ENCODE results near the gene SMIM32.

Gene SMIM32

GRCh38 chr5:136185974-136186665 lies 6.8 kb downstream of the SMIM32 start:
- no peak for DNase-seq

- no peak for DNase-seq
Measured at GRCh38 chr5:136182618-136183017, 10.3 kb downstream of the SMIM32 start.

- peak; percentile 70 for DNase-seq
Measured at GRCh38 chr5:136174021-136174659, 18.8 kb downstream of the SMIM32 start.

GRCh38 chr5:136169218-136169617 lies 23.7 kb downstream of the SMIM32 start:
- no peak for DNase-seq

- DNase-seq: no peak
Measured at GRCh38 chr5:136166909-136167308, 26.1 kb downstream of the SMIM32 start.

GRCh38 chr5:136164226-136164625 lies 28.7 kb downstream of the SMIM32 start:
- DNase-seq: no peak

GRCh38 chr5:136162008-136162407 lies 31.0 kb downstream of the SMIM32 start:
- DNase-seq: no peak

GRCh38 chr5:136159457-136159856 lies 33.5 kb downstream of the SMIM32 start:
- no peak for DNase-seq

GRCh38 chr5:136157514-136157913 lies 35.4 kb downstream of the SMIM32 start:
- DNase-seq: no peak

GRCh38 chr5:136155761-136156160 lies 37.2 kb downstream of the SMIM32 start:
- no peak for DNase-seq

- no peak for DNase-seq
Measured at GRCh38 chr5:136155078-136155477, 37.9 kb downstream of the SMIM32 start.

- DNase-seq: no peak
Measured at GRCh38 chr5:136153581-136154236, 39.3 kb downstream of the SMIM32 start.

GRCh38 chr5:136149891-136150290 lies 43.1 kb downstream of the SMIM32 start:
- no peak for DNase-seq

- no peak for DNase-seq
Measured at GRCh38 chr5:136147632-136148031, 45.3 kb downstream of the SMIM32 start.

- no peak for DNase-seq
Measured at GRCh38 chr5:136146201-136146600, 46.8 kb downstream of the SMIM32 start.

- DNase-seq: no peak
Measured at GRCh38 chr5:136145030-136145429, 47.9 kb downstream of the SMIM32 start.

GRCh38 chr5:136143763-136144162 lies 49.2 kb downstream of the SMIM32 start:
- DNase-seq: peak; percentile 20

- no peak for DNase-seq
Measured at GRCh38 chr5:136143312-136143711, 49.6 kb downstream of the SMIM32 start.

GRCh38 chr5:136141561-136141960 lies 51.4 kb downstream of the SMIM32 start:
- DNase-seq: no peak

Data from NCI-H69 (cell line).